Right lobe of liver (tissue), 4 donors: Measurements from ENCODE around the gene BSPRY.

Experiments
- POLR2A ChIP-seq: fragments of 450-650 bp; IDR thresholded peaks from one replicate; pipeline ENCODE4 v1.6.1; 2017; ENCODE audit warnings: antibody characterized with exemption, mild to moderate bottlenecking
- TF ChIP-seq, protein P1 (sequence below), 4 donors: fragments of 200-600 bp in 3 of 4; fragments of 450-650 bp in 1 of 4; IDR thresholded peaks; one replicate each; pipeline versions ENCODE4 v1.5.1 to v1.8.0; 2016 to 2022; ENCODE audit warnings: antibody characterized with exemption in 4 of 4, mild to moderate bottlenecking in 2 of 4
- donor health status: DM: no; HTN: no; CAD: no.
- donor health status: DM: no; HTN: no; CAD: no.
- donor health status: DM: no; HTN: yes; CAD: no.

DNA sequence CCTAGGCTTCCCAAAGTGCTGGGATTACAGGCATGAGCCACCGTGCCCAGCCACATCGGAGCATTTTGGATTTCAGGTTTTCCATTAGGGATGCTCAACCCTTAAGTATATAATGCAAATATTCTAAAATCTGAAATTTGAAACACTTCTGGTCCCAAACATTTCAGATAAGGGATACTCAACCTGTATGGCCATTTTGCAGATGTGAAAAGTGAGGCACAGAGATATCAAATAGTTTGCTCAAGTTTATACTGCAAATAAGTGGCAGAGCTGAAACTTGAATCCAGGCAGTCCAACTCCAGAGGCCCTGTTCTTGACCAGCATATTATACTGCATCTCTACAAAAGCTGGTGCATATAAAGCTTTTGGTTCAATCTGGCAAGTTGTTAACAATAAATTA is 11.6 kb upstream of the BSPRY start:
- no peak for TF ChIP-seq POLR2A
- TF ChIP-seq, protein P1, sequence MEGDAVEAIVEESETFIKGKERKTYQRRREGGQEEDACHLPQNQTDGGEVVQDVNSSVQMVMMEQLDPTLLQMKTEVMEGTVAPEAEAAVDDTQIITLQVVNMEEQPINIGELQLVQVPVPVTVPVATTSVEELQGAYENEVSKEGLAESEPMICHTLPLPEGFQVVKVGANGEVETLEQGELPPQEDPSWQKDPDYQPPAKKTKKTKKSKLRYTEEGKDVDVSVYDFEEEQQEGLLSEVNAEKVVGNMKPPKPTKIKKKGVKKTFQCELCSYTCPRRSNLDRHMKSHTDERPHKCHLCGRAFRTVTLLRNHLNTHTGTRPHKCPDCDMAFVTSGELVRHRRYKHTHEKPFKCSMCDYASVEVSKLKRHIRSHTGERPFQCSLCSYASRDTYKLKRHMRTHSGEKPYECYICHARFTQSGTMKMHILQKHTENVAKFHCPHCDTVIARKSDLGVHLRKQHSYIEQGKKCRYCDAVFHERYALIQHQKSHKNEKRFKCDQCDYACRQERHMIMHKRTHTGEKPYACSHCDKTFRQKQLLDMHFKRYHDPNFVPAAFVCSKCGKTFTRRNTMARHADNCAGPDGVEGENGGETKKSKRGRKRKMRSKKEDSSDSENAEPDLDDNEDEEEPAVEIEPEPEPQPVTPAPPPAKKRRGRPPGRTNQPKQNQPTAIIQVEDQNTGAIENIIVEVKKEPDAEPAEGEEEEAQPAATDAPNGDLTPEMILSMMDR (IDR thresholded peaks at IDR 0.05) = no peak
